COLO668 (cell line): ENCODE measurements around the gene PRLH.
A peak's percentile ranks its signal among the peaks of the same experiment; 100 is the strongest.

ENCODE experiments used
- DNase-seq: peaks from one replicate; lab custom pipeline; 2025; ENCODE audit not compliant: unreplicated experiment; lab: John Stamatoyannopoulos, UW

Gene PRLH

GRCh38 chr2:237563816-237564215 is 2.6 kb upstream of the PRLH start:
- no peak for DNase-seq

GRCh38 chr2:237564526-237565131 is 1.7 kb upstream of the PRLH start:
- no peak for DNase-seq

- DNase-seq, result no peak
These were observed 400 bp upstream of the PRLH start for GRCh38 chr2:237565974-237566373.

GRCh38 chr2:237567276-237568029 is 1.1 kb downstream of the PRLH start:
- no peak for DNase-seq

GRCh38 chr2:237568121-237568660 is 1.8 kb downstream of the PRLH start:
- no peak for DNase-seq

- no peak for DNase-seq
These were observed 2.7 kb downstream of the PRLH start for GRCh38 chr2:237569041-237569440.

- DNase-seq, result no peak
These were observed 3.5 kb downstream of the PRLH start for GRCh38 chr2:237569896-237570295.

- no peak for DNase-seq
These were observed 4.5 kb downstream of the PRLH start for GRCh38 chr2:237570776-237571335.

GRCh38 chr2:237571551-237571950 is 5.2 kb downstream of the PRLH start:
- DNase-seq, result no peak

GRCh38 chr2:237572021-237572741 is 5.8 kb downstream of the PRLH start:
- peak; percentile 91 for DNase-seq

- DNase-seq, result no peak
These were observed 6.3 kb downstream of the PRLH start for GRCh38 chr2:237572742-237573101.

- DNase-seq, result no peak
These were observed 7.5 kb downstream of the PRLH start for GRCh38 chr2:237573721-237574415.

GRCh38 chr2:237574467-237574866 is 8.1 kb downstream of the PRLH start:
- no peak for DNase-seq

- DNase-seq, result no peak
These were observed 8.8 kb downstream of the PRLH start for GRCh38 chr2:237574894-237575868.

GRCh38 chr2:237575869-237576862 is 9.8 kb downstream of the PRLH start:
- DNase-seq, result no peak

- no peak for DNase-seq
These were observed 10.6 kb downstream of the PRLH start for GRCh38 chr2:237576974-237577373.

GRCh38 chr2:237577458-237577857 is 11.1 kb downstream of the PRLH start:
- DNase-seq, result no peak

- no peak for DNase-seq
These were observed 11.8 kb downstream of the PRLH start for GRCh38 chr2:237577956-237578870.
